Left cardiac atrium (tissue), 4 donors: ENCODE data around the gene TLR5. TPM values are rescaled to one million over a fixed set of nuclear protein-coding genes. Genes with fewer than 3 reads are reported as not detected.
A peak's percentile ranks its signal among the peaks of the same experiment; 100 is the strongest.
"Not testable (repeated sequence)": the region's sequence is repeated elsewhere in the genome, so short reads cannot be mapped to it uniquely, and the experiment has no call there.

Experiments used
- ATAC-seq, 2 donors: fragments of 200-7000 bp; cut with Tn5 transposase; one replicate each; pipeline ENCODE4 v1.9.1; 2020; ENCODE audit warnings: mild to moderate bottlenecking in 2 of 2, moderate library complexity in 2 of 2
- DNase-seq: peaks from one replicate; pipeline ENCODE4 v3.0.0-alpha.2; 2020
- intact Hi-C, 2 donors: fragments of 100-400 bp; cut with DNase I; formaldehyde crosslinking; loops; one replicate each; pipeline versions ENCODE4 v1.14.1 to v1.15.1; 2022 to 2023
- long read RNA-seq: library from polyadenylated mRNA; unstranded; transcript quantifications from one replicate; pipeline ENCODE4 v2.0.0, GENCODE V29; 2021
- total RNA-seq, 2 donors: library from RNA; stranded (reverse); fragmentation: NEBNext Ultra II Directional; extraction: Animal tissue kit (Norgen Biotek cat#: 25700); gene quantifications; one replicate each; pipeline ENCODE4 v1.2.1, GENCODE V29; 2021
- donor health status: DM: no; HTN: yes; CAD: no.
- donor health status: DM: no; HTN: yes; CAD: no; lungs with severe emphysema.
- donor health status: DM: yes; HTN: yes; CAD: no.
- donor health status: Dilated cardiomyopathy.

The TLR5 gene, protein sequence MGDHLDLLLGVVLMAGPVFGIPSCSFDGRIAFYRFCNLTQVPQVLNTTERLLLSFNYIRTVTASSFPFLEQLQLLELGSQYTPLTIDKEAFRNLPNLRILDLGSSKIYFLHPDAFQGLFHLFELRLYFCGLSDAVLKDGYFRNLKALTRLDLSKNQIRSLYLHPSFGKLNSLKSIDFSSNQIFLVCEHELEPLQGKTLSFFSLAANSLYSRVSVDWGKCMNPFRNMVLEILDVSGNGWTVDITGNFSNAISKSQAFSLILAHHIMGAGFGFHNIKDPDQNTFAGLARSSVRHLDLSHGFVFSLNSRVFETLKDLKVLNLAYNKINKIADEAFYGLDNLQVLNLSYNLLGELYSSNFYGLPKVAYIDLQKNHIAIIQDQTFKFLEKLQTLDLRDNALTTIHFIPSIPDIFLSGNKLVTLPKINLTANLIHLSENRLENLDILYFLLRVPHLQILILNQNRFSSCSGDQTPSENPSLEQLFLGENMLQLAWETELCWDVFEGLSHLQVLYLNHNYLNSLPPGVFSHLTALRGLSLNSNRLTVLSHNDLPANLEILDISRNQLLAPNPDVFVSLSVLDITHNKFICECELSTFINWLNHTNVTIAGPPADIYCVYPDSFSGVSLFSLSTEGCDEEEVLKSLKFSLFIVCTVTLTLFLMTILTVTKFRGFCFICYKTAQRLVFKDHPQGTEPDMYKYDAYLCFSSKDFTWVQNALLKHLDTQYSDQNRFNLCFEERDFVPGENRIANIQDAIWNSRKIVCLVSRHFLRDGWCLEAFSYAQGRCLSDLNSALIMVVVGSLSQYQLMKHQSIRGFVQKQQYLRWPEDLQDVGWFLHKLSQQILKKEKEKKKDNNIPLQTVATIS
- 1 to 10 TPM; 3.5 to 6.5 TPM for total RNA-seq
- long read RNA-seq, partial matches to known transcripts: 0 of 1 reads
- long read RNA-seq, other reads (novel, unspliced or antisense): 1 of 1 reads

DNA sequence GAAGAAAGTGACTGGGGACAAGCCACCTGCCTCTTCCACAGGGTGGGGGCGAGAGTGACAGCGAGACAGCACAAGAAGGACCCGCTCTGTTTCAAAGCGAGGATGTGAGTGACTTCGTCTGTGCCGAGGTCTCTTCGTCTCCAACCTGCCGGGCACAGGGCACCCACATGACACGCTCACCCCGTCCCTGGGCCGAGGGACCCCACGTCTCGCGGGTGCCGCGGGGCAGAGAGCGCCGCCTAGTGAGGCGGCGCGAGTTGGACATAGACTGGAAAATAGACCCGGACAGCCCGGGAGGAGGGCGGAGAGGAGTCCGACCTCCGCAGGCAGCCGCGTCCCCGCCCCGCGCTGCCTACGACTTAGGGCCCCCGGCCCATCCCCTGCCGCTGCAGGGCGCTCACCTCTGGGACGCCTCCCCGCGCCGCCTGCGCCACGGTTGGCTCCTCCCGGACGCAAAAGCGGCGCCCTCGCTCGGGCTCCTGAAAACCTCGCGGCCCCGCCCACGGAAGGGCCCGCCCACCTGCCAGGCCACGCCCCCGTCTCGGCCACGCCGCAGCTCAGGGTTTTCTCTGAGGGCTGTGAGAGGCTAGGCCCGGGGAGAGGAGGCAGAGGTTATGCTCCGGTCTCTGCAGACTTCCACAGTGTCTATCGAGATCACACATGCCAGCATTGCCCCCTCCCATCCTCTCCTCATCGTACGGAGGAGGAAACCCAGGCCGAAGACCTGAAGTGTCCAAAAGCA is at the start of gene TLR5:
Gene TLR5, minus strand, starts transcription at position 454 of the 742 bp plus-strand sequence. CDS start 30,217 bp downstream, outside the sequence.
- DNase-seq (peak; percentile 88), ATAC-seq (peak; percentile 94 to 97)

DNA sequence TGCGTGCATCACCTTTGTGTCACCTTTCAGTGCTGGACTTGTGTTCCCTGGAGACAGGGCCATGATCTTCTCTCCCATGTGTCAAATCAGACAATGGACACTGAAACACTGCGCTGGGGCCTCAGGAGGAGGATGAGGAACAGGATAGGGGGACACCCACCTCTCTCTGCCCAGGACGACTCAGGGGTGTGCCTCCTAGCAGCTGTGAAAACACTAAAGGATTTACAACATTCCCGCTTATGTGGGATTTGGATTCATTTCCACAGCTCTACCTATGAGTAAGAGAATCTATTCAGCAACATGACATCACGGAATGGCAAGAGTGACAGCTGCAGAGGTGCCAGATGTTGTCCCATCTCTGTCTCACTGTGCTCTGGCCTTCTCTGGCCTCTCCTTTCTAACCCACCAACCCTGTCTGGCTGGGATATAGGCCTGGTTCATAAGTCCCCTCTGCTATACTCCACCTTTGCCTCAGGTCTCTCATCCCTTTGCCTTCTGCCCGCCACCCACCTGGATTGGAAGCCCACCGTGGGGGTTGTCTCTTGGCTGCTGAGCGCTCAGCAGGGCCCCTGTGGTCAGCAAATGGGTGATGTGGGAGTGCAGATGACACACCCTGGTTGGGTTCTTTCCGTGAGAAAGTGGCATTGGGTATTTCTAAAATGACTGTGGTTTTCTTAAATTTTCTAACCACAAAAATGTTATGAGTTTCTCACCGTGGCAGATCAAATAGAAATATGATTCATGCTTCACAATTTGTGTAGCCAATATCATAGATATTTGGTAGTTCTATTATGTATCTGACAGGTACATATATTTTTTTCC is 47.1 kb upstream of the TLR5 start:
- ATAC-seq: no peak
- intact Hi-C loops: no loop called here

More for the DNA sequence above, at the start of gene TLR5:
- intact Hi-C loops: loop anchor here in 1 of 2 donors (10.0 kb wide), 1 partner anchor 62 kb away; no protein-coding TSS in a partner anchor

DNA sequence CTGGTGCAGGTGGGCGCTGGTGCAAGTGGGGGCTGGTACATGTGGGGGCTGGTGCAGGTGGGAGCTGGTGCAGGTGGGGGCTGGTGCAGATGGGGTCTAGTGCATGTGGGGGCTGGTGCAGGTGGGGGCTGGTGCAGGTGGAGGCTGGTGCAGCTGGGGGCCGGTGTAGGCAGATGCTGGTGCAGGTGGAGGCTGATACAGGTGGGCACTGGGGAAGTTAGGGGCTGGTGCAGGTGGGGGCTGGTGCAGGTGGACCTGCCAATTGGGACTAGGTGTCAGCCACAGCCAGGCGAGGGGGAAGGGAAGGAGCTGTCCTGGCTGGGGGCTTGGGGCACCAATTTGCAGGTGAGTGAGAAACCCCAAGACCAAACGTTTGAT is 46.5 kb upstream of the TLR5 start:
- DNase-seq: no peak
- intact Hi-C loops: no loop called here
- ATAC-seq: no peak

More for the DNA sequence above, 47.1 kb upstream of the TLR5 start:
- DNase-seq: no peak

DNA sequence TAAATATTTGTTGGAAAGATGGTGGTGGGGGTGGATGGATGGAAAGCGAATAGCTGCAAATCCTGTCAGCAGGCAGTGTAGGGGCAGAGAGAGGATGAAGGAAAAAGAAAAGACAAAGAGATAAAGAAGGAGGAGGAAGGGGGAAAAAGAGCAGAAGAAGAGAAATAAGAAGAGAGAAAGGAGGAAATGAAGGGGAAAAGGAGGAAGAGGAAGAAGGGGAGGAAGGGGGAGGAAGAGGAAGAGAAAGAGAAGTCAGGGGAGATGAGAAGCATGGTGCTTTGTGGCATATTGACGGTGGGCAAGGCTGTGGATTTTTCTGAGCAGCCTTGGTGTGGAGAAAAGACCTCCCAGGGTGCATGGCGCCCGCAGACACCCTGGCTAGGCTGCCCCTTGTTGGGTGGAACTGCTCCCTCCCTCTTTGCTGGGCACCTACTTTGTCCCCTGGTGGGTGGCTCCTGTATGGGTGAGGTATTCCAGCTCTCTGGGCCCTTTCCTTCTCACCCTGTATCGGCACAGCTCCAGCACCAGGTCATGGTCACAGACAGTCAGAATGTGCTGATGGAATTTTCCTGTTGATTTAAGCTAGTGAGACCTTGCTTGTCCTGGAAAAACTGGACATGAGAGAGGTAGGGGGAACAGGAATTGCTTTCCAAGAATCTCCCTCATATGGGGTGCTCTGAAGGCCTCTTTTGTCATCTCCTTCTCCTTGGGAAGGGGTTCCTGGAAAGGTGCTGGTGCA is 45.7 kb upstream of the TLR5 start:
- intact Hi-C loops: no loop called here
- no peak for ATAC-seq
- no peak for DNase-seq

DNA sequence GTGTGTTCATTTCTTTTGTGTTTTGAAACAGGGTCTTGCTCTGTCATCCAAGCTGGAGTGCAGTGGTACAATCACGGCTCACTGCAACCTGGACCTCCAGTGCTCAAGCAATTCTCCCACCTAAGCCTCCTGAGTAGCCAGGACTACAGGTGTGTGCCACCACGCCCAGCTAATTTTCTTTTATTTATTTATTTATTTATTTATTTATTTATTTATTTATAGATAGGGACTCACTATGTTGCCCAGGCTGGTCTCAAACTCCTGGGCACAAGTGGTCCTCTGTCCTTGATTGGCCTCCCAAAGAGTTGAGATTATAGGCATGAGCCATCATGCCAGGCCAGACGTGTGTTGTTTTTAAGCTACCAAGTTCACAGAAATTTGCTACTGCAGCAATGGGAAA is 43.8 kb upstream of the TLR5 start:
- ATAC-seq: no peak
- DNase-seq: no peak
- intact Hi-C loops: no loop called here

DNA sequence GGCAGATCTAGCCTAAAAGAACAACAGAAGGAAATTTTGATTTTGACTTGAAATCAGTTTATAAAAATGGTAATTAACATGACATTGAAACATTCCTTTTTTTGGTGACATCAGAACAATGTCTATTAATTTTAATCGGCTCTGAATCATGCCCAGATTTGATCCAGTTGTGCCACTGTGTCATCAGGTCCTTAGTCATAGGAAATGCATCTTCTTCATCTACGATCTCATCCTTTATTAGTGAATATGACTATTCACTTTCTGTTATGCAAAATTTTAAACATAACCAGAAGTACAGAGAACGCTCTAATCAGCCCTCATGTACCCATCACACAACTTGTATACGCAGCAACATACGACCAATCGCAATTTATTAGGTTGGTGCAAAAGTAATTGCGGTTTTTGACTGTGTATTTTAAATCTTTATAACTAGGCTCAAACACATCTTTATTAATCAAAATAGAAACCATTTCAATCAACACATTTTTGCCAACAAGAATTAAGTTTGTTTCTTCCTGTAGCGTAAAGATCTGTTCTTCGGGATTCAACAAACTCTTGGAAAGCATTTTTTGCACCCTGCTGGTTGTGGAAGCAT is 40.3 kb upstream of the TLR5 start:
- DNase-seq (no peak), ATAC-seq (no peak)
- intact Hi-C loops: no loop called here

DNA sequence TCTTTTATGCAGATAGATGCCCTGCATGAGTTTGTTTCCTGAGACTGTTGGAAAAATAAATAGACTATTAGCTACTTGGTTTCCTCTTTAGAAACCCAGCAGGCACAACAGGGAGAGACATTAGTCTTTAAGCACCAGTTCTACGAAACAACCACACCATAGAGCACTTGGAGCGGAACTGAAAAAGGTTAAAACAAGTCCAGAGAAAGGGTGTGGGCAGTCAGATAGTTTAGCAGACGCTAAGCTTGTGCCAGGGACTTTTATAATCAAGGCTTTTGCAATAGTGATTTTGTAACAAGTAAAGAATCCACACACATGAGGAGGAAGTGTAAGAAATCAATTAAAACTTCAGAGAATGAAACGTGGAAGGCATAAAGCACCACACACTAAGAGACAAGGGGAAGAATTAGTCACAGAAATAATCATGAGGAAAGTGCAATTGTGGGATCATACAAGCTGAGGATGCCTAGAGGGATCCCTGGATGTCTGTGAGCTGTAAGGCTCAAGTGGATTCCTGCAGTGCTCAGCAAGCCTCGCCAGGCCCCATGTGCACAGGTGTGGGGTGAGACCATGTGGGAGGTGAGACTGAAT is 37.8 kb upstream of the TLR5 start:
- ATAC-seq (peak; percentile 83 to 94), DNase-seq (no peak)

DNA sequence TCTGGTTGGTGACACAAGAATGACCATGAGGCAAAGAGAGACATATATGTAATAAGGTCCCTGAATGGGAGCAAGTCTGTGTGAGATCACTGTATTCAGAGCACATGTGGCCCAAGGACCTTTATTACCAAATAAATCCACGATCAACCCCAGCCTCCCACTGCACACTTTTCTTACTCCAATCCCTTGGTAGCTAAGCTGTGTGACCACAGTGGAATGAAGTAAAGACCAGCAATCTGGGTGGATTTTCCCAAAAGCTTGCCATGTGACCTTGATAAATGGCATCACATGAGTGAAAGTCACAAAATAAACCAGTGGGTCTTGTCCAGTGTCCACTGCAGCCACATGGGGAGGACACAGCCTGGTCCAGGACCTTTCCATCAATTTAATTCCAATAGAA is 36.7 kb upstream of the TLR5 start:
- intact Hi-C loops: no loop called here
- no peak for DNase-seq
- no peak for ATAC-seq

More for the DNA sequence above, 37.8 kb upstream of the TLR5 start:
- intact Hi-C loops: no loop called here

DNA sequence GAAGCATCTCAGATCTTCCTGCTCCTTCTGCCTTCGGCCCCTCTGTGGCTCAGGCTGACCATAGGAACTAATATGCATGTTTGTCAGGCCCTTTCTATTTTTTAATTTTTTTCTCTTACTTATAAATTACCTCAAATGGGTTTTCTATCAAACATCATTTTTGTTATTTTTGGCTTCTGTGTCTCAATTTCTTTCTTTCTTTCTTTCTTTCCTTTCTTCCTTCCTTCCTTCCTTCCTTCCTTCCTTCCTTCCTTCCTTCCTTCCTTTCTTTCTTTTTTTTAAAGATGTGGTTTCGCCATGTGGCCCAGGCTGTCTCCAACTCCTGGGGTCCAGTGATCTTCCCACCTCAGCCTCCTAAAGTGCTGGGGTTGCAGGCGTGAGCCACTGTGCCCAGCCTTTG is 36.2 kb upstream of the TLR5 start:
- intact Hi-C loops: no loop called here
- ATAC-seq: no peak

DNA sequence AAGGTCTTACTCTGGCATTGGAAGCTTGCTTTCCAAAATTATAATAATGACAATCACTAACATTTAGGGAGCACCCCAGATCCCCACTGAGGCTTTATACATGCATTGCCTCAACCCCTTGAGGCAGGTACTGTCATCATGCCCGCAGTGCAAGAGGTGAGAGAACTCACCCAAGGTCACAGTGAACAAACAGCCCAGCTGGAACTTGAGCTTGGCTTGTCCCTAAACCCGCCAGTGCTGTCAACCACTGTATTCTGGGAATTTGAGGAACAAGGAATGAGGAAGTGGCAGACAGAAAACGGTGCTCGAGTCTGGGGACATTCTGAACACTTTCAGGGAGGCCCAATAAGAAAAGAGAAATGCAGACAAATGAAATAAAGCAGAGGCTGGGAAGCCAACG is 34.6 kb upstream of the TLR5 start:
- peak; percentile 27 to 39 for ATAC-seq
- DNase-seq: no peak
- intact Hi-C loops: no loop called here

More for the DNA sequence above, 36.2 kb upstream of the TLR5 start:
- no peak for DNase-seq

DNA sequence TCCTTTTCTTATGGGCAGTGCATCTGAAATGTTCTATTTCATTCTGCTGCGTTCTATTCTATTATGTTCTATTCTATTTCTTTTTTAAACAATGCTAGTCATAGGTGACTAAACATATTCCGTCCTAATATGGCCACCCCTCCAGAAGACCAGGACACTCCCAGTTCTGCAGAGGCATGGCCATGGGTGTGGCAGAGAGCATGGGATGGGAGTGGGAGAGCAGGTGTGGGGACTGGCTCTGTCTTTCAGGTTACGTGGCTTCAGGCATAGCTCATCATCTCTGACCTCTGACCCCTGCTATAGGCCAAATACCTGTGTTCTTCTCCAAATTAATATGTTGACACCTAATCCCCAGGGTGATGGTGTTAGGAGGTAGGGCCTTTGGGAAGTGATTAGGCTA is 33.4 kb upstream of the TLR5 start:
- no peak for DNase-seq
- intact Hi-C loops: no loop called here

DNA sequence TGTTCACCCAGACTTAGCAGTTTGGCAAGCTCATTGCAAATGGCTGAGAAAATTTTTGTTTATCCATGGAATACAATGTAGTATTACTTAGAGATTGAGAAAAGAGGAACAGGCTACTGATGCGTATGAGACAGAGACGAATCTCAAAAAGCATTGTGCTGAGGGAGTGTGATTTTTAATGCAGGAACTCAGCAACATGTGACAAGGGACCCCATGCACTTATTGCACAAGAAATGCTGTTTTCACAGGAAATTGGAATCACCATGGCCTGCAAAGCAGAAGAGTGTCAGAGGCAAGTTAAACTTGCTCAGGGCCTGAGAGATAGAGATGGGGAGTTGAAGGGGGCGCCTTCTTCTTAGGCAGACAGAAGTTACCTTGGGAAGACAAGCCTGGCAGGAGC is 32.6 kb upstream of the TLR5 start:
- intact Hi-C loops: no loop called here
- no peak for DNase-seq
- peak; percentile 76 to 78 for ATAC-seq

More for the DNA sequence above, 33.4 kb upstream of the TLR5 start:
- ATAC-seq: no peak

DNA sequence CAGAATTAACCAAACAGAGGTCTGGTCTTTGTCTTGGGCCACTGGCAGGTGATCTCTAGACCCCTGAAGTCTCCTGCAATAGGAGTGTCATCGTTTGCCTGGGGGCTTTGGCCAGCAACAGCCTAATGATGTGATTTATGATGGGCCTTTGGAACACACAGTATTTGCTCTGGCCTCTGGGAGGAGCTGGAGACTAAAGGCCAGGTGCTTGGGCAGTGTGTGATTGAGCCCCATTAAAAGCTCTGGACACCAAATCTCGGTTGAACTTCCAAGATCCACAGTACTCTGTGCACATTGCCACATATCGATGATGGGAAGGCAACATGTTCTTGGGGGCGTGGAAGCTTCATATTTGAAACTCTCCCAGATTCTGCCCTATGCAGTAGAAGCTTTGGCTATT is 32.0 kb upstream of the TLR5 start:
- DNase-seq (no peak), ATAC-seq (peak; percentile 71 to 76)
- intact Hi-C loops: no loop called here

DNA sequence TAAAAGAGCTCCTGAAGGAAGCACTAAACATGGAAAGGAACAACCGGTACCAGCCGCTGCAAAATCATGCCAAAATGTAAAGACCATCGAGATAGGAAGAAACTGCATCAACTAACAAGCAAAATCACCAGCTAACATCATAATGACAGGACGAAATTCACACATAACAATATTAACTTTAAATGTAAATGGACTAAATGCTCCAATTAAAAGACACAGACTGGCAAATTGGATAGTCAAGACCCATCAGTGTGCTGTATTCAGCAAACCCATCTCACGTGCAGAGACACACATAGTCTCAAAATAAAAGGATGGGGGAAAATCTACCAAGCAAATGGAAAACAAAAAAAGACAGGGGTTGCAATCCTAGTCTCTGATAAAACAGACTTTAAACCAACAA is 26.4 kb upstream of the TLR5 start:
- DNase-seq, ATAC-seq, intact Hi-C loops: not testable (repeated sequence)

DNA sequence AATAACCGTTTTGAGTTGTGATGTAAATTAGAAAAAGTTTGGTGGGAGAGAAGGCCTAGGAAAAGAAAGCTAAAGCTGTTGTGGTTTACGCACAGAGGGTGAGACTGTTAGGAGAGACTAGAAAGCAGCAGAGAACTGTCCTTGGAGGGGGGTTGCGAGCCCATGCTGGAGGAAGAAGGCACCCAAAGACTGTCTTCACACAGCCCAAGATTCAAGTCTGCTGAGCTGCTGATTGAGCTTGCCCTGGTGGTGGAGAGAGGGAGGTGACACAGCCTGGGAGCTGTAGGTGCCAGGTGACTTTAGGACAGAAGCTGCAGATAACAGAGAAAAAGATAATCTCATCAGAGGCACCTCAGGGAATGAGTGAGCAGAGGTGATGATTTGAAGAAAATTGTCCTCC is 18.3 kb upstream of the TLR5 start:
- ATAC-seq (no peak), DNase-seq (no peak)
- intact Hi-C loops: no loop called here

DNA sequence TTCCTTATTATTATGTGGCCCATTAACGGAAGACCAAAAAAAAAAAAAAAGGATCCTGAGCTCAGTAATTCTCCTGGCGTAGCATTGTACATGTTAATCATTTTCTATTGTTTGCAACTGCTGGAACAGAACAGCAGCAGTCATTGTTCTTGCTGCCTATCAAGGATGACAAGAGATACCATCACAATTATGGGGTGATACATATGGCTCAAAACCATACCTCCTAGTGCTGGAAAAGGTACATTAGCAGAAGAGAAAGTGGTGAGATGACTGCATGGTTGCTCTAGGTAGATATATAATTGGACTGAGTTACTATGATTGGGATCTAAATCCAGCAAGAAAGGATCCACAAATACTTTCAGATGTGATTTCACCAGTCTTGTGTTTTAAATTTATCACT is 13.3 kb upstream of the TLR5 start:
- intact Hi-C loops: no loop called here
- ATAC-seq (no peak), DNase-seq (no peak)

DNA sequence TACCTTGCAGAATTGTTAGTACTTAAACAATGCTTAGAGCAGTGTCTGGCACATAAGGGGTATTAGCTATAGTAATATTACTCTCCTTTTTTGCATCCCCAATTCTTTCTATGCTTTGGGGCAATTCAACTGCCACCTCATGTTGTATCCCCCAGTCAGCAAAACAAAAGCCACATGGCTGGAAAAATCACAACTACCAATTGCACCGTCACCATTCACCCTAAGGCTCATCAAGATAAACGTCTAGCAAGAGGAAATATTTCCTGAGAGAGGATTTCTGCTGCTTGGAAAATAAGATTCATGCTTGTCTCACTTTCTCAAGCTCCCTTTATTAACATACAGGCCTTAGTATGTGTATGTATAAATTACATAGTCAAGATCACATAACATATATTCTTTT is 12.1 kb upstream of the TLR5 start:
- ATAC-seq: no peak
- intact Hi-C loops: no loop called here
- no peak for DNase-seq
